Esophagus squamous epithelium (tissue), 4 donors: Measurements from ENCODE around the gene KLF16.

Experiments
- POLR2A ChIP-seq, 4 donors: fragments of 450-650 bp; IDR thresholded peaks; one replicate each; pipeline ENCODE4 v1.6.1; 2017; ENCODE audit warnings: antibody characterized with exemption in 4 of 4, mild to moderate bottlenecking in 4 of 4, moderate library complexity in 3 of 4
- TF ChIP-seq, protein P1 (sequence below), 6 experiments: fragments of 450-650 bp in 4 of 6; fragments of 200-600 bp in 2 of 6; sonication (generic) in 2 of 6; IDR thresholded peaks; one replicate each; pipeline ENCODE4 v1.5.1; 2016 to 2019; ENCODE audit warnings: antibody characterized with exemption in 6 of 6, mild to moderate bottlenecking in 4 of 6, moderate library complexity in 4 of 6

DNA sequence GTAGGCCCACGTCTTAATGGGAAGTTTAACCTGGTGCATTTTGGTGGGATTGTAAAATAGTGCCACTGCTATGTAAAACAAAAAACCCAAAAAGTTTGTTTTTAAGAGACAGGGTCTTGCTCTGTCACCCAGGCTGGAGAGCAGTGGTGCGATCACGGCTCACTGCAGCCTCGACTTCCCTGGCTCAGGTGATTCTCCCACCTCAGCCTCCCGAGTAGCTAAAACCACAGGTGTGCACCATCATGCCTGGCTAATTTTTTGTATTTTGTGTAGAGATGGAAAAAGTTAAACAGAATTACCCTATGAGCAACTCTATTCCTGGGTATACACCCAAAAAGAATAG, 14.3 kb downstream of the KLF16 start:
- TF ChIP-seq, protein P1, sequence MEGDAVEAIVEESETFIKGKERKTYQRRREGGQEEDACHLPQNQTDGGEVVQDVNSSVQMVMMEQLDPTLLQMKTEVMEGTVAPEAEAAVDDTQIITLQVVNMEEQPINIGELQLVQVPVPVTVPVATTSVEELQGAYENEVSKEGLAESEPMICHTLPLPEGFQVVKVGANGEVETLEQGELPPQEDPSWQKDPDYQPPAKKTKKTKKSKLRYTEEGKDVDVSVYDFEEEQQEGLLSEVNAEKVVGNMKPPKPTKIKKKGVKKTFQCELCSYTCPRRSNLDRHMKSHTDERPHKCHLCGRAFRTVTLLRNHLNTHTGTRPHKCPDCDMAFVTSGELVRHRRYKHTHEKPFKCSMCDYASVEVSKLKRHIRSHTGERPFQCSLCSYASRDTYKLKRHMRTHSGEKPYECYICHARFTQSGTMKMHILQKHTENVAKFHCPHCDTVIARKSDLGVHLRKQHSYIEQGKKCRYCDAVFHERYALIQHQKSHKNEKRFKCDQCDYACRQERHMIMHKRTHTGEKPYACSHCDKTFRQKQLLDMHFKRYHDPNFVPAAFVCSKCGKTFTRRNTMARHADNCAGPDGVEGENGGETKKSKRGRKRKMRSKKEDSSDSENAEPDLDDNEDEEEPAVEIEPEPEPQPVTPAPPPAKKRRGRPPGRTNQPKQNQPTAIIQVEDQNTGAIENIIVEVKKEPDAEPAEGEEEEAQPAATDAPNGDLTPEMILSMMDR (IDR thresholded peaks at IDR 0.05): no peak
- TF ChIP-seq POLR2A (IDR thresholded peaks at IDR 0.05): no peak
